ENCODE measurements around the gene ELOA.
A peak's percentile ranks its signal among the peaks of the same experiment; 100 is the strongest.
"Not testable (repeated sequence)": the region's sequence is repeated elsewhere in the genome, so short reads cannot be mapped to it uniquely, and the experiment has no call there.

Gene ELOA

DNA sequence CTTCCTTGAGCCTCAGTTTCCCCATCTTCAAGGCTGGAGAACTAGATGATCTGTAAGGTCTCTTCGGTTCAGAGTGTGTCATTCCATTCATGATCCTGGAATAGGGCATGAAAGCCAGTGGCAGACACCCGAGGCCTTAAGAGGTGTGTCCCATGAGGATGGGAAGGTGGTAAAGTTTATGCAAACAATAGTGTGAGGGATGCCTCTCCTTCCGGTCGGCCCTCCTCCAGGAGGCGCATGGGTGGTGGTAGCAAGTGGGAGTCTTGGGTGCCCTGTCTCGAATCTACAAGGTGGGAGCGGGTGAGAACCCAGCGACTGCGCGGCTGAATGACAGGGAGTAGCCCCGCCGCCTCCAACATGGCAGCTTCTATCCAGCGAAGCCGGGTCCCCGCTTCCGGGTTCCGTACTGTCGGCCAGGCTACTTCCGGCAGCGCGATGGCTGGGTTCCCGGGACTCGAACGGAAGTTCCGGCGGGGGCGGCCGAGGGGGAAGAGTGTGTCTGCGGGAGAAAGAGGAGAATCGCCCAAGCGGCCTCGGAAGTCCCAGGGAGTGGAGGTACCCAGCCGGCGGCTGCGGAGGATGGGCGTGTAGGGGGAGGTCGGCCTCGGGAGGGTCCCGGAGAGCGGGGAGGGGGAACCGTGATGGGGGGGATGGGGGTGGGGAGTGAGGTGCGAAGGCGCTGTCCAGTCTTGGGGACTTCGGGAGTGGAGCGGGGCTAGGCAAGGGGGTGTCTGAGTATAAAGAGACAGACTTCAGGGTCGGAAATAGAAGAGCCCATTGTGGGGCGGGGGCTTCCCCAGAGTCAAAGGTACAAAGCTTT is 47.6 kb downstream of the ELOA start, which contains the start of gene LYPLA2:
Gene LYPLA2 (plus strand): TSS at position 450 of the 820 bp plus-strand sequence. CDS start 1,538 bp downstream, outside the sequence.
- DNase-seq, result peak; percentile 72

DNA sequence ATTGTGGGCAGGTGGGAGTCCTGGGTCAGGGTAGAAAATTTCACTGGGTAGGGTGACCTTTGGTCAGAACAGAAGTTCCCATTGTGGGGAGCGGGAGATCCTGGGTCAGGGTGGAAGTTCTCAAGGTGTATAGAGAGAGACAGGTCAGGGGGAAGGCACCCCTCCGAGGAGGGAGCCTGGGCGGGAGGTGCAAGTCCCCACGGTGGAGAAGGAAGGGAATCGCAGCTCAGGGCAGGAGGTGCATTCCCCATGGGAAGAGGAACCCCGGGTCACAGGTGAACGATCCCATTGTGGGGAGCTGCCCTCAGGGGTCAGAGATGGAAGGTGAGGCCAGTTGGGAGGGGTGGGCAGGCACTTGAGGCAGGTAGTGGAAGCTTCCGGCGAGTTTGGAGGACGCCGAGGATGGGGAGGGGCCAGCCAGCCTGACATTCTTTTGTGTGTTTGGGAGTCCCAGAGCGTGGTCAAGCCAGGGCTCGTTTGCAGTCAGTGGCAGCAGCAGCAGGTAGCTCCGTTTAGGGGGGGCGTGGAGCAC is 48.3 kb downstream of the ELOA start:
- no peak for DNase-seq

GRCh38 chr1:23792151-23792945 is 49.1 kb downstream of the ELOA start:
- DNase-seq, result no peak

DNA sequence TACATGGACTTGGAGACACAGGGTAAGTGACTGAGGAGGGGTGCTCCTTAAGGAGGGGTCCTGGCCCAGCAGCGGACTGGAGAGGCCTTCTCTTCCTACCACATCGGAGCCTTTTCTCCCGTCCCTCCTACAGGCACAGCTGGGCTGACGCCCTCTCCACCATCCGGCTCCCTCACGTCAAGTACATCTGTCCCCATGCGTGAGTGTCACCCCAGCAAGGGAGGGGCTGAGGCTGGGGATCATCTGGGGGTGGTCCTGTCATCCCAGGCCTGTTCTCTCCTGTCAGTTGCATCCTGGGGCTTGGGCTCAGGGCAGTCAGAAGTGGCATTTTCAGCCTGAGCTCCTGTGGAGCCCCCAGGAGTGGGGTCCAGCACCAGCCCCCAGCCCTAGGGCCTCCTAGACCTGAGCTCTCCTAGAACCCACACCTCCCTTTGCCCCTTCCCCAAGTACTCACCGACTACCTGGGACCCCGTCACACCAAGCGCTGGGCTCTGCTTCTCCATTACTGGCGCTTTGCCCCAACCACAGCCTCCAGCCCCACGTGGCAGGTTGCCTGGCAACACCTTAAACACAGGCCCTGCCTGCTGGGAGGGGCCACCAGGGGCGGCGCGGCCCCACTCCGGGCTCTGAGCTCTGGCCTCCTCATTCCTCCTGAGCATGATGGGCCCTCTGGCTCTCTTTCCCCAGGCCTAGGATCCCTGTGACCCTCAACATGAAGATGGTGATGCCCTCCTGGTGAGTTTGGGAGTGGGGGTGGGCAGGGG is 49.9 kb downstream of the ELOA start:
- no peak for DNase-seq

DNA sequence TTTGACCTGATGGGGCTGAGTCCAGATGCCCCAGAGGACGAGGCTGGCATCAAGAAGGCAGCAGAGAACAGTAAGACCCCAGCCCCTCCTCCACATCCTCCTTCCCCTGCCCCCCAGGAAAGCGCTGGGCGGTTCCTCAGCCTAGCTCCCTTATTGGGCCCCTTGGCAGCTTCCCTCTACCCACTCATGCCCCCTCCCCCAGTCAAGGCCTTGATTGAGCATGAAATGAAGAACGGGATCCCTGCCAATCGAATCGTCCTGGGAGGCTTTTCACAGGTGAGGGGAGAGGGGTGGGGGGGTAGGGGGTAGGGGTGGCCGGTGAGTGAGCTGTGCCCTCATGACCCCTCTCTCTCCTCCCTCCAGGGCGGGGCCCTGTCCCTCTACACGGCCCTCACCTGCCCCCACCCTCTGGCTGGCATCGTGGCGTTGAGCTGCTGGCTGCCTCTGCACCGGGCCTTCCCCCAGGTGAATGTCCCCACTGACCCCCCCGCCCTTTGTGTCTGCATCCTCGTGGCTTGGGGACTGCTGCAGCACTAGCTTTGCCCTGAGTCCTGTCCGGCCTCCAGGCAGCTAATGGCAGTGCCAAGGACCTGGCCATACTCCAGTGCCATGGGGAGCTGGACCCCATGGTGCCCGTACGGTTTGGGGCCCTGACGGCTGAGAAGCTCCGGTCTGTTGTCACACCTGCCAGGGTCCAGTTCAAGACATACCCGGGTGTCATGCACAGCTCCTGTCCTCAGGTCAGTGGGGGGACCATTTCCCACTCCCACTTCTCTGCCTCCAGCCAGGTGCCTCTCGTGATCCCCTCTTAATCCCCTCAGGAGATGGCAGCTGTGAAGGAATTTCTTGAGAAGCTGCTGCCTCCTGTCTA is 50.8 kb downstream of the ELOA start:
- no peak for DNase-seq

DNA sequence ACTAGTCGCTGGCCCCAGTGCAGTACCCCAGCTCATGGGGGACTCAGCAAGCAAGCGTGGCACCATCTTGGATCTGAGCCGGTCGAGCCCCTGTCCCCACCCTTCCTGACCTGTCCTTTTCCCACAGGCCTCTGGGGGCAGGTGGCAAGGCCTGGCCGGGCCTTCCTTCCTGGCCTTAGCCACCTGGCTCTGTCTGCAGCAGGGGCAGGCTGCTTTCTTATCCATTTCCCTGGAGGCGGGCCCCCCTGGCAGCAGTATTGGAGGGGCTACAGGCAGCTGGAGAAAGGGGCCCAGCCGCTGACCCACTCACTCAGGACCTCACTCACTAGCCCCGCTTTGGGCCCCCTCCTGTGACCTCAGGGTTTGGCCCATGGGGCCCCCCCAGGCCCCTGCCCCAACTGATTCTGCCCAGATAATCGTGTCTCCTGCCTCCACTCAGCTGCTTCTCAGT is 51.5 kb downstream of the ELOA start:
- DNase-seq, result not testable (repeated sequence)

DNA sequence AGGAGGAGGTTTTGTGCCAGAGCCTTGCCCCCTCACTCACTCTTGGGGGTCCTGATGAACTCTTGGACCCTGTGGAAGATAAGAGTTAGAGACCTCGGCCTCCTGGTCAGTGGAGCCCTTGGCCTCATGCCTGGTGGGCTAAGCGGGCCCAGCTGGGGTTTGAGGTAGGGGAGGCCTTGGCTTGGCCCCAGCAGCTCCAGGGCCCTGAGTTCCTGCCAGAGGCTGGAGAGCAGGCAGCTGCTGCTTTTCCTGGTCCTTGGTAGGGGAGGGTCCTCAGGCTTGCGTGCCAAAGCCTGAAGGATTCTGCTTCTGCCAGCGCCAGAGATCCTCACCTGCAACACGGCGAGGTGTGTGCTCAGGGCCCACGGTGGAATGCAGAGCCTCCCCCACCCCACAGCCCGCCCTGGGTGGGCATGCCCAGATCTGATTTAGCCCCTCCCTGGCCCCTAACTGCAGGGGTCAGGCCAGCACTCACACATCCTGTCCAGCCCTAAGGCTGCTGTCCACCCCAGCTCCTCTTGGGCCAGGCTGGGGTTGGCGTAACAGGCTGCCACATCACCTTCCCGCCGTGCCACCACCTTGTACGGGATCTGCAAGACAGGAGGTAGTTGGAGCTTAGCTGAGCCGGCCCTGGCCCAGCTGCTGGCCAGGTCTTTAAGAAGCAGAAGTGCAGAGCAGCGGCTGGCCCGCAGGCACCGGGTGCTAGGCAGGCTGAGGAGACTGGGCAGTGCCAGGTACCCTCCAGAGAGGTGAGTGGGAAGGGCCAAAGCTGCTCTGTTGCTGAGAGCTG is 52.6 kb downstream of the ELOA start:
- no peak for DNase-seq

DNA sequence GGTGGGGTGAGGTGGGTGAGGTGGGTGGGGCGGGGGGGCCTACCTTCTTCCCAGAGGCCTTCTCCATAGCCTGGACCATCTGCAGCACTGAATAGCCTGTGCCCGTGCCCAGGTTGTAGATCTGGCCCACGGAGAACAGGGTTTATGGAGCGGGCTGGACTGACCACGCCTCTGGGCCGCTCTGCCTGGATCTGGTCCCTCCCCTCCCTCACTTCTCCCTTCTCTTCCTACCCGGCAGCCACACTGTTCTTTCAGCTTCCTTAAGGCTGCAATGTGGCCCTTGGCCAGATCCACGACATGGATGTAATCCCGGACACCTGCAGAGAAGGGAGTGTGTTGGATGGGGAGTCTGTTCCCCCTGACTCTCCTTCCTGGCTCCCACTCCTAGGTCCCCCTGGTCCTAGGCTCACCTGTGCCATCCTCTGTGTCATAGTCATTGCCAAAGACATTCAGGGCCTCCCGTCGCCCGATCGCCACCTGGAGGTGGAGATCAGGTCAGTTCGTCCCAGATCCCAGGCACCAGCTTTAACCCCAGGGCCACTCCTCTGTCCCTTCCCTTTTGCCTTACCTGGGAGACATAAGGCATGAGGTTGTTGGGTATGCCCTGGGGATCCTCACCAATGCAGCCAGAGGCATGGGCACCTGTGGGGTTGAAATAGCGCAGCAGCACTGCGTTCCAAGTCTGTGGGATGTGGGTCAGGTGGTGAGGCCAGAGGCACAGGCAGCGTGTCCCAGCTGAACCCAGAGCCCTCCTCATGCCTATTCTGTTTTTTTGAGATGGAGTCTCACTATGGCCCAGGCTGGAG is 53.4 kb downstream of the ELOA start:
- DNase-seq, result no peak

DNA sequence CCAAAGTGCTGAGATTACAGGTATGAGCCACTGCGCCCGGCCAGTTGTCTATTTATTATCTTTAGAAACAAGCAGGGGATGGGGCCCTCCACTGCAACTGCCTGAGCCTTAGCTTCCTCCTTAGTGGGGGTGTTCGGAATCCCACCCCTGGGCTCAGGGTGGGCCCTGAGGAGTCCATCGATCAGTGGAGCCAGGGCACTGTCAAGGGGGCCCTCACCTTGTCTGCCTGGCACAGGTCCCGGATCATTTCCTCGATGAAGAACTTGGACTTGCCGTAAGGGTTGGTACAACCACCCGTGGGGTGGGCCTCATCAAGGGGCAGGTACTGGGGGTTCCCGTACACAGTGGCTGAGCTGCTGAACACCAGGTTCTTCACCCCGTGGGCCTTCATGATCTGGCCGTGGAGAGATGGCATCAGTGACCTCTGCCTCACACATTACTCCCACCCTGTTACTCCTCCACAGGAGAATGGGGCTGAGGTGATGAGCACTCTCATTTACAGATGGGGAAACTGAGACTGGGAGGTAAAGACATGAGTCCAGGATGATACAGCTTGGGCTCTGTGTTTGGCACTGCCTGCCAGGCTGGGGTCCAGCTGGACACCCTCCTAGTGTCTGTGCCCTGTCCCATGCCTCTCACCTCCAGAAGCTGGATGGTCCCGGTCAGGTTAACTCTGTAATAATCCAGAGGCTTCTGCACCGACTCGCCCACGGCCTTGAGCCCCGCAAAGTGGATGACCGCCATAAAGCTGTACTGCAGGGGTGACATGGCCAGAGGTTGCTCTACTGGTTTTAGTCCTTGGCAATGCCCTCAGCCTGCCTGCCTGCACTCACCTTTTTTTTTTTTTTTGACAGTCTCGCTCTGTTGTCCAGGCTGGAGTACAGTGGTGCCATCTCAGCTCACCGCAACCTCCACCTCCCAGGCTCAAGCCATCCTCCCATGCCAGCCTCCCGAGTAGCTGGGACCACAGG is 54.5 kb downstream of the ELOA start:
- no peak for DNase-seq

DNA sequence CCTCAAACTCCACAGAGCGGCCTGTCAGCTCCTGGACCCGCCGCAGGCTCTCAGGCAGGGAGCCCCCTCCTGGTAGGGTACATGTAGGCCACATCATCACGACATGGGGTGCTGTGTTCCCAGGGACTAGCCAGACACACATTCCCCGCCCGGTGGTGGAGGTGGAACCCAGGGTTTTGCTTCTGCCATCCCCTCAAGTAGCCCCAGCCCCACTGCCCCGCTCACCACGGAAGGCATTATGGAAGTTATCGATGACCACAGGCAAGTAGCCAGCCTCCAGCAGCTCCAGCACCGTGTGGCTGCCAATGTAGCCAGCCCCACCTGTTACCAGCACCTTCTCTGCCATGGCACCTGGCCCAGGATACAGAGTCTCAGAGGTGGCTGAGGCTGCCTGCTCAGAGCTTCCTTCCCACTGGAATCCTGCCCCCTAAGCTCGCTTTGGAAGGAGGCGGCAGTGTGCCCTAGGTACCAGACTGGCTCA is 55.4 kb downstream of the ELOA start:
- DNase-seq, result no peak

GRCh38 chr1:23799255-23799569 is 55.9 kb downstream of the ELOA start:
- no peak for DNase-seq

- DNase-seq, result no peak
Observed at GRCh38 chr1:23799570-23800399, 56.5 kb downstream of the ELOA start.

- peak; percentile 86 for DNase-seq
Observed at GRCh38 chr1:23800400-23801337, 57.4 kb downstream of the ELOA start, which contains the start of gene GALE. Gene GALE, minus strand, starts transcription at chr1:23800754. Its CDS starts 1,747 bp downstream, at chr1:23799007.

GRCh38 chr1:23801338-23801748 is 58.1 kb downstream of the ELOA start:
- no peak for DNase-seq

- no peak for DNase-seq
Observed at GRCh38 chr1:23801876-23802275, 58.6 kb downstream of the ELOA start.

- DNase-seq, result not testable (repeated sequence)
Observed at GRCh38 chr1:23802809-23803342, 59.6 kb downstream of the ELOA start.

All from NCI-H526 treated with DMSO at 0.1 percent for 48 hours (cell line).